HG03565 (cell line): ENCODE data around the gene POFUT2.
"Not testable (repeated sequence)": the region's sequence is repeated elsewhere in the genome, so short reads cannot be mapped to it uniquely, and the experiment has no call there.

ENCODE experiments used
- ATAC-seq: cut with Tn5 transposase; IDR thresholded peaks from one replicate; pipeline ENCODE4 v1.9.1; 2021; ENCODE audit warnings: mild to moderate bottlenecking, moderate library complexity; ENCODE audit not compliant: unreplicated experiment

Gene POFUT2

GRCh38 chr21:45310459-45310858, 22.8 kb upstream of the POFUT2 start:
- ATAC-seq: no peak

GRCh38 chr21:45309987-45310381, 22.3 kb upstream of the POFUT2 start:
- no peak for ATAC-seq

- ATAC-seq: no peak
Measured at GRCh38 chr21:45309069-45309986, 21.6 kb upstream of the POFUT2 start.

- ATAC-seq: no peak
Measured at GRCh38 chr21:45308194-45309068, 20.7 kb upstream of the POFUT2 start.

- ATAC-seq: not testable (repeated sequence)
Measured at GRCh38 chr21:45307597-45308158, 20.0 kb upstream of the POFUT2 start.

- ATAC-seq: no peak
Measured at GRCh38 chr21:45306832-45307571, 19.3 kb upstream of the POFUT2 start.

- ATAC-seq: no peak
Measured at GRCh38 chr21:45306453-45306831, 18.7 kb upstream of the POFUT2 start.

- no peak for ATAC-seq
Measured at GRCh38 chr21:45305836-45306235, 18.1 kb upstream of the POFUT2 start.

GRCh38 chr21:45304945-45305344, 17.2 kb upstream of the POFUT2 start:
- ATAC-seq: no peak

- no peak for ATAC-seq
Measured at GRCh38 chr21:45304476-45304830, 16.8 kb upstream of the POFUT2 start.

- ATAC-seq: no peak
Measured at GRCh38 chr21:45303751-45304475, 16.2 kb upstream of the POFUT2 start.

GRCh38 chr21:45303091-45303615, 15.5 kb upstream of the POFUT2 start:
- no peak for ATAC-seq

GRCh38 chr21:45302082-45303061, 14.7 kb upstream of the POFUT2 start:
- ATAC-seq: no peak

GRCh38 chr21:45301521-45302081, 13.9 kb upstream of the POFUT2 start:
- ATAC-seq: no peak

GRCh38 chr21:45300786-45301520, 13.3 kb upstream of the POFUT2 start:
- ATAC-seq: no peak

- no peak for ATAC-seq
Measured at GRCh38 chr21:45299864-45300785, 12.4 kb upstream of the POFUT2 start.
